ENCODE data around the gene HMCN2. TPM values are rescaled to one million over a fixed set of nuclear protein-coding genes. Genes with fewer than 3 reads are reported as not detected.

Gene HMCN2
- total RNA-seq, 2 donors from 2014 or later = 20.1 to 30.6 TPM

- Histone ChIP-seq H3K27ac (no peak overlapping the region), H3K36me3 (no peaks in the 10 kb centered on the region), H3K9me3 (no peaks in the 10 kb centered on the region), H3K27me3 (no peaks in the 10 kb centered on the region), H3K9ac (ENCODE audit: low read depth in 2 of 2, low read length in 2 of 2) (no peak overlapping the region), H3K4me1 (no peaks in the 10 kb centered on the region), H3K4me3 (no peak overlapping the region)
- no peak for DNase-seq
- no peak for TF ChIP-seq CTCF (IDR thresholded peaks at IDR 0.05)
- intact Hi-C loops (cut with DNase I) = loop anchor here (10.0 kb wide), 2 partner anchors 104 to 244 kb away; no protein-coding TSS in a partner anchor
Observed at GRCh38 chr9:130348341-130348740, 82.8 kb downstream of the HMCN2 start.

DNA sequence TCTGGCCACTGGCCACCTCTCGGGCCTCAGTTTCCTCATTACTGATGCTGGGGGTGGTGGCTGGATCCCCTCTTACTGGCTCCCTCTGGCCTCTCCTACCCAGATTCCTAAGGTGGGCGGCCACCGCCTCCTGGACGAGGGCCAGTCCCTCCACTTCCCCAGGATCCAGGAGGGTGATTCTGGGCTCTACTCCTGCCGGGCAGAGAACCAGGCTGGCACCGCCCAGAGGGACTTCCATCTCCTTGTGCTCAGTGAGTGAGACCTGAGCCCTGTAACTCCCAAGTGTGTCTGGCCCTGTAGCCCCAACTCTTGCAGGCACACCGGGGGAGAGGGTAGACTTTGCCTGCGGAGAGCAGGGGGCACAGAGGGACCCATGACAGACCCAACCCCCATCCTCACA lies 83.3 kb downstream of the HMCN2 start:
- Histone ChIP-seq H3K9me3 (no peaks in the 10 kb centered on the region), H3K4me1 (no peaks in the 10 kb centered on the region), H3K36me3 (no peaks in the 10 kb centered on the region), H3K27ac (no peak overlapping the region), H3K4me3 (no peak overlapping the region), H3K27me3 (no peaks in the 10 kb centered on the region), H3K9ac (ENCODE audit: low read depth in 2 of 2, low read length in 2 of 2) (no peak overlapping the region)
- TF ChIP-seq CTCF (IDR thresholded peaks at IDR 0.05) = no peak
- intact Hi-C loops (cut with DNase I) = loop anchor here (10.0 kb wide), 2 partner anchors 104 to 244 kb away; no protein-coding TSS in a partner anchor
- DNase-seq = no peak

GRCh38 chr9:130349398-130349797 lies 83.8 kb downstream of the HMCN2 start:
- Histone ChIP-seq H3K27ac (no peak overlapping the region), H3K4me1 (no peaks in the 10 kb centered on the region), H3K36me3 (no peaks in the 10 kb centered on the region), H3K9me3 (no peaks in the 10 kb centered on the region), H3K27me3 (no peaks in the 10 kb centered on the region), H3K9ac (ENCODE audit: low read depth in 2 of 2, low read length in 2 of 2) (no peak overlapping the region), H3K4me3 (no peak overlapping the region)
- no peak for DNase-seq
- no peak for TF ChIP-seq CTCF (IDR thresholded peaks at IDR 0.05)
- intact Hi-C loops (cut with DNase I) = loop anchor here (10.0 kb wide), 2 partner anchors 105 to 245 kb away; no protein-coding TSS in a partner anchor

DNA sequence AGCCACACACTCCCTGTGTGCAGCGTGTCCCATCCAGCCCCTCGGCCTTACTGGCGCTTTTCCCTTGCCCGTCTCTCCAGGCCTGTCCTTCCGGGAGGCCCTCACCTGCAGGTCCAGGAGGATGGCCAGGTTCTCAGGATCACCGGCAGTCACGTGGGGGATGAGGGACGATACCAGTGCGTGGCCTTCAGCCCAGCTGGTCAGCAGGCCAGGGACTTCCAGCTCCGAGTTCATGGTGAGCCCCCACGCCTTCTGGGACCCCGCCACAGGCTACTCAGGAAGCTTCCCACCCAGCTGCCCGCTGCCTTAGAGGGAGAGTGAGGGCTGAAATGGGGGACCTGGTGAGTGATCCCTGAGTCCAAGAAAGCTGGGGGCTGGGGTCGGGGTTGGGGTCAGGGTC lies 85.8 kb downstream of the HMCN2 start:
- H3K27ac ChIP-seq = peak overlapping the region; percentile 37
- intact Hi-C loops (cut with DNase I) = no loop called here
- no peaks in the 10 kb centered on the region for H3K36me3 ChIP-seq
- no peak overlapping the region for H3K9ac ChIP-seq (ENCODE audit: low read depth in 2 of 2, low read length in 2 of 2)
- H3K4me3 ChIP-seq = no peak overlapping the region
- DNase-seq = no peak
- H3K9me3 ChIP-seq = no peaks in the 10 kb centered on the region
- no peaks in the 10 kb centered on the region for H3K4me1 ChIP-seq
- TF ChIP-seq CTCF (IDR thresholded peaks at IDR 0.05) = no peak
- H3K27me3 ChIP-seq = no peaks in the 10 kb centered on the region

DNA sequence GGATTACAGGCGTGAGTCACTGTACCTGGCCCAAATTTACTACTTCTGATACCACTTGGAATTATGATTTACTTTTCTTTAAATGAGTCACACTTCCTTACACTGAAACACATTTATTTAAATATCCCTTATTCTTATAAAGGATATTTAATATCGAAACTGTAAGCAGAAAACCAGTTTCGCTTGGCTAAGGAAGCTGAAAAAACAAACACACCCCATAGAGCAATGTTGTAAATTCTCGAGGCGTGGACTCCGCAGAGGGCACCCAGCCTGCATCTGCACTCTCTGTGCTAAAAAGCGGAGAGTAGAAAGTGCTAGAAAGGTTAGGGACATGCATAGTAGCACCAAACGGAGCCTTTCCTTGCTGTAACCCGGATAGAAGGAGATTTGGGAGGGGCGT lies 86.5 kb downstream of the HMCN2 start:
- no peak for TF ChIP-seq CTCF (IDR thresholded peaks at IDR 0.05)
- Histone ChIP-seq H3K36me3 (no peaks in the 10 kb centered on the region), H3K9ac (ENCODE audit: low read depth in 2 of 2, low read length in 2 of 2) (peak overlapping the region in 1 of 2 donors; percentile 74), H3K27ac (peak overlapping the region; percentile 45), H3K9me3 (no peaks in the 10 kb centered on the region), H3K4me1 (no peaks in the 10 kb centered on the region), H3K27me3 (no peaks in the 10 kb centered on the region), H3K4me3 (no peak overlapping the region)
- intact Hi-C loops (cut with DNase I) = no loop called here
- peak; percentile 63 for DNase-seq
